K562 (cell line): ENCODE results near the gene RAB6B. TPM values are rescaled to one million over a fixed set of nuclear protein-coding genes. Genes with fewer than 3 reads are reported as not detected.

Experiments
- ATAC-seq: fragments of 200-7000 bp; cut with Tn5 transposase; 3 replicates; pipeline ENCODE4 v1.9.1; 2020; ENCODE audit warnings: moderate library complexity
- BruUV-seq: library from RNA; stranded (reverse); fragments of 400-500 nt; replicated peaks from 2 replicates; lab custom pipeline; 2021; lab: Mats Ljungman, UMichigan
- CTCF ChIA-PET: fragments of 300-600 bp; formaldehyde crosslinking; extraction: SDS; loops from one replicate; lab custom pipeline; 2021; ENCODE audit warnings: low intra/inter-chr PET ratio; lab: Yijun Ruan, JAX
- POLR2A ChIA-PET: fragments of 300-600, 350-650 bp; sonication (Branson Sonifier 250); formaldehyde crosslinking; extraction: SDS; loops from one replicate; lab custom pipeline; 2021; ENCODE audit warnings: antibody characterized with exemption, inconsistent platforms; lab: Yijun Ruan, JAX
- DNase-seq, 4 experiments: peaks; one replicate each; pipeline versions ENCODE4 v3.0.0 to v3.0.0-alpha.2; 2011 to 2018; ENCODE audit warnings: low spot score in 3 of 4, mixed read lengths in 3 of 4; ENCODE audit errors: extremely low read depth in 1 of 4
- FAIRE-seq: peaks from 2 replicates; lab custom pipeline; 2011; peaks lifted over from hg19 to GRCh38; lab: Jason Lieb, UNC
- H2AFZ ChIP-seq: 2 replicates; pipeline ENCODE4 v1.6.0; 2011; ENCODE audit warnings: low read depth, low read length, control low read depth, inconsistent platforms
- H3K27ac ChIP-seq: fragments of 200-600 bp; 3 replicates; pipeline ENCODE4 v1.8.0; 2011; ENCODE audit warnings: low read depth, mild to moderate bottlenecking, control low read depth, inconsistent platforms, low read length, moderate library complexity, mixed read lengths; ENCODE audit errors: extremely low read depth
- H3K27me3 ChIP-seq, 2 experiments: fragments of 300-600 bp in 1 of 2; 2 replicates in 1 of 2; 3 replicates in 1 of 2; pipeline versions ENCODE4 v1.6.0 to v1.8.0; 2011; ENCODE audit warnings: inconsistent platforms in 2 of 2, low read length in 2 of 2, mild to moderate bottlenecking in 1 of 2, mixed read lengths in 1 of 2, moderate library complexity in 1 of 2; ENCODE audit not compliant: control insufficient read depth in 2 of 2, insufficient read depth in 2 of 2
- H3K36me3 ChIP-seq: fragments of 300-600 bp; 3 replicates; pipeline ENCODE4 v1.8.0; 2011; ENCODE audit warnings: mild to moderate bottlenecking, low read length, inconsistent platforms; ENCODE audit not compliant: control insufficient read depth, insufficient read depth
- H3K4me1 ChIP-seq, 2 experiments: fragments of 200-600 bp in 1 of 2; replicated peaks in 1 of 2; 2 replicates in 1 of 2; 3 replicates in 1 of 2; pipeline versions ENCODE4 v1.5.1 to v1.8.0; 2011; ENCODE audit warnings: inconsistent platforms in 2 of 2, low read length in 2 of 2, mild to moderate bottlenecking in 1 of 2, mixed read lengths in 1 of 2, moderate library complexity in 1 of 2; ENCODE audit not compliant: control insufficient read depth in 2 of 2, insufficient read depth in 2 of 2
- H3K4me2 ChIP-seq: 2 replicates; pipeline ENCODE4 v1.6.1; 2011; ENCODE audit warnings: low read length, control low read depth, inconsistent platforms, mixed read lengths; ENCODE audit not compliant: insufficient read depth
- H3K4me3 ChIP-seq: fragments of 200-600 bp; sonication (generic), shearing (Covaris generic); 2 replicates; pipeline ENCODE4 v1.5.1; 2016; ENCODE audit warnings: control low read depth, inconsistent platforms
- H3K79me2 ChIP-seq: fragments of 200-600 bp; 3 replicates; pipeline ENCODE4 v1.8.0; 2011; ENCODE audit warnings: low read length, inconsistent platforms; ENCODE audit not compliant: control insufficient read depth, insufficient read depth
- H3K9ac ChIP-seq, 2 experiments: 2 replicates each; pipeline versions ENCODE4 v1.6.0 to v1.6.1; 2011; ENCODE audit warnings: low read depth in 2 of 2, low read length in 2 of 2, control low read depth in 1 of 2, inconsistent platforms in 1 of 2, mild to moderate bottlenecking in 1 of 2, mixed read lengths in 1 of 2; ENCODE audit not compliant: insufficient read depth in 1 of 2
- H3K9me1 ChIP-seq: one replicate; pipeline ENCODE4 v1.6.0; 2011; ENCODE audit warnings: inconsistent platforms, mild to moderate bottlenecking, low read length, moderate library complexity; ENCODE audit not compliant: control insufficient read depth, insufficient read depth
- H3K9me3 ChIP-seq: replicated peaks from 2 replicates; pipeline ENCODE4 v1.5.1; 2011; ENCODE audit warnings: low read depth, low read length, inconsistent platforms; ENCODE audit not compliant: control insufficient read depth, insufficient read depth
- H4K20me1 ChIP-seq: replicated peaks from 2 replicates; pipeline ENCODE4 v1.6.1; 2011; ENCODE audit warnings: low read length, inconsistent platforms, mixed read lengths; ENCODE audit not compliant: control insufficient read depth, insufficient read depth
- CHD2 ChIP-seq: IDR thresholded peaks from 2 replicates; pipeline ENCODE4 v1.6.1; 2011; ENCODE audit warnings: low read depth, low read length
- CTBP1 ChIP-seq: fragments of 450-650 bp; IDR thresholded peaks from 2 replicates; pipeline ENCODE4 v1.6.1; 2016; ENCODE audit warnings: borderline replicate concordance
- FOXA1 ChIP-seq: fragments of 450-650 bp; IDR thresholded peaks from 2 replicates; pipeline ENCODE4 v1.6.1; 2016; ENCODE audit warnings: mild to moderate bottlenecking, borderline replicate concordance
- HSF4 ChIP-seq: fragments of 250-450 bp; sonication (Bioruptor Pico); IDR thresholded peaks from 2 replicates; pipeline ENCODE4 v2.1.2; 2022; ENCODE audit warnings: mild to moderate bottlenecking, moderate library complexity, borderline replicate concordance
- ILK ChIP-seq: fragments of 450-650 bp; IDR thresholded peaks from 2 replicates; pipeline ENCODE4 v1.6.1; 2016; ENCODE audit warnings: missing genetic modification characterization, low read depth, mild to moderate bottlenecking, missing compliant biosample characterization, moderate library complexity, borderline replicate concordance
- MLX ChIP-seq, 2 experiments: fragments of 450-650 bp in 1 of 2; sonication (generic) in 1 of 2; formaldehyde crosslinking; conservative IDR thresholded peaks; 2 replicates each; pipeline versions ENCODE4 v1.4.0 to v1.8.1; 2020 to 2022; ENCODE audit warnings: mild to moderate bottlenecking in 1 of 2, missing genetic modification reagents in 1 of 2
- SMARCE1 ChIP-seq: fragments of 450-650 bp; IDR thresholded peaks from 2 replicates; pipeline ENCODE4 v1.7.1; 2016; ENCODE audit warnings: mild to moderate bottlenecking
- XRCC3 ChIP-seq: fragments of 450-650 bp; IDR thresholded peaks from 2 replicates; pipeline ENCODE4 v1.6.1; 2017; ENCODE audit warnings: mild to moderate bottlenecking, moderate library complexity
- WGBS: fragments of 100-300 bp; shearing (Covaris generic); methylation state at CpG from one replicate; pipeline ENCODE4 v1.1.6; 2016; ENCODE audit warnings: low coverage, mixed read lengths; ENCODE audit not compliant: insufficient coverage; ENCODE audit errors: missing lambda C conversion rate; 5-methylcytosine and 5-hydroxymethylcytosine counted together
- in situ Hi-C: fragments of 300-500 bp; cut with MboI; formaldehyde crosslinking; loops from 4 replicates; pipeline ENCODE4 v1.15.0; 2018; ENCODE audit warnings: inconsistent platforms, mixed read lengths
- intact Hi-C: fragments of 100-400 bp; cut with micrococcal nuclease; formaldehyde crosslinking; loops from 2 replicates; pipeline ENCODE4 v1.14.2; 2022
- polyA plus RNA-seq, 8 experiments: library from polyadenylated mRNA; depleted of rRNA in 4 of 8; stranded (reverse) in 5 of 8; unstranded in 3 of 8; fragments of >200 nt; fragmentation: Nextera tagmentation in 2 of 8; fragmentation: Illumina TruSeq in 1 of 8; extraction: Ambion mirVana in 2 of 8; extraction: Trizol in 1 of 8; gene quantifications; 2 replicates each; pipeline versions ENCODE4 v1.2.1 to v1.2.3, GENCODE V29; 2011 to 2014; ENCODE audit warnings: inconsistent platforms in 1 of 8, missing spikeins in 1 of 8
- total RNA-seq, 7 experiments: library from RNA; depleted of rRNA in 6 of 7; stranded (reverse); fragments of >200 nt in 6 of 7; fragmentation: Illumina TruSeq in 2 of 7; extraction: Trizol in 2 of 7; gene quantifications; 2 replicates each; pipeline versions ENCODE4 v1.2.1 to v1.2.3, GENCODE V29; 2011 to 2021; ENCODE audit warnings: low replicate concordance in 1 of 7
- TF ChIP-seq, protein P1 (sequence below): fragments of 250-450 bp; sonication (Bioruptor Pico); IDR thresholded peaks from 2 replicates; pipeline ENCODE4 v1.4.0; 2020; ENCODE audit warnings: borderline replicate concordance

RAB6B gene
- total and polyA plus RNA-seq, 9 of the 15 experiments (the other 6 are each of a cell fraction or from before 2014, with no cell fraction given), result 0.60 to 18.1 (median 1.5) TPM

GRCh38 chr3:133924041-133924440, 28.4 kb upstream of the RAB6B start:
- DNase-seq (no peak), ATAC-seq (no peak), FAIRE-seq (no peak)
- Histone ChIP-seq H3K36me3 (no peaks in the 10 kb centered on the region), H3K9me1 (no peaks in the 10 kb centered on the region), H3K4me2 (no peak overlapping the region), H3K9me3 (no peaks in the 10 kb centered on the region), H3K79me2 (no peaks in the 10 kb centered on the region), H3K9ac (no peak overlapping the region), H2AFZ (no peak overlapping the region), H3K4me3 (no peak overlapping the region), H3K27me3 (peaks cover 3 to 18% of the 10 kb centered on the region in 2 experiments; a peak in 4 of 5 replicates), H4K20me1 (no peaks in the 10 kb centered on the region; the same call in 1 of the 2 replicates), H3K4me1 (peaks cover 0 to 16% of the 10 kb centered on the region in 2 experiments; a peak in 3 of 5 replicates), H3K27ac (no peak overlapping the region)
- no peak for TF ChIP-seq MLX (CRISPR knock-in tag; conservative IDR thresholded peaks at IDR 0.05)
- TF ChIP-seq HSF4 (CRISPR knock-in tag), result no peak
- no peak for TF ChIP-seq ILK (tag)
- TF ChIP-seq SMARCE1, result no peak
- no peak for TF ChIP-seq XRCC3
- TF ChIP-seq CHD2, result no peak
- TF ChIP-seq, protein P1, sequence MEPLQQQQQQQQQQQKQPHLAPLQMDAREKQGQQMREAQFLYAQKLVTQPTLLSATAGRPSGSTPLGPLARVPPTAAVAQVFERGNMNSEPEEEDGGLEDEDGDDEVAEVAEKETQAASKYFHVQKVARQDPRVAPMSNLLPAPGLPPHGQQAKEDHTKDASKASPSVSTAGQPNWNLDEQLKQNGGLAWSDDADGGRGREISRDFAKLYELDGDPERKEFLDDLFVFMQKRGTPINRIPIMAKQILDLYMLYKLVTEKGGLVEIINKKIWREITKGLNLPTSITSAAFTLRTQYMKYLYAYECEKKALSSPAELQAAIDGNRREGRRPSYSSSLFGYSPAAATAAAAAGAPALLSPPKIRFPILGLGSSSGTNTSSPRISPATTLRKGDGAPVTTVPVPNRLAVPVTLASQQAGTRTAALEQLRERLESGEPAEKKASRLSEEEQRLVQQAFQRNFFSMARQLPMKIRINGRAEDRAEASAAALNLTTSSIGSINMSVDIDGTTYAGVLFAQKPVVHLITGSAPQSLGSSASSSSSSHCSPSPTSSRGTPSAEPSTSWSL (CRISPR knock-in tag), result no peak
- TF ChIP-seq CTBP1, result no peak
- TF ChIP-seq FOXA1, result no peak
- WGBS, result 8% methylated on average over 4 of the region's 4 CpGs
- no TSS peak for BruUV-seq
- CTCF ChIA-PET, result no interaction called here
- intact Hi-C loops, result loop anchor here (10.0 kb wide), 1 partner anchor 1199 kb away; the partner anchor contains the start of gene NPHP3
- POLR2A ChIA-PET, result no interaction called here
- in situ Hi-C loops, result loop anchor here (25.0 kb wide), 1 partner anchor 262 kb away; the partner anchor contains the start of gene TOPBP1
